Measurements from ENCODE around the gene NHLH2.

- TF ChIP-seq POLR2AphosphoS5 (IDR thresholded peaks at IDR 0.05; ENCODE audit: low read depth, low read length) (no peak), POLR2A (IDR thresholded peaks at IDR 0.05; ENCODE audit: low read depth, low read length) (no peak)
Observed at GRCh38 chr1:115814685-115815398, 26.1 kb downstream of the NHLH2 start.
